A673 (cell line): ENCODE results near the gene NPY4R2.
"Not testable (repeated sequence)": the region's sequence is repeated elsewhere in the genome, so short reads cannot be mapped to it uniquely, and the experiment has no call there.

ENCODE experiments used
- EZH2 ChIP-seq: fragments of 200-600 bp; sonication (generic); IDR thresholded peaks from 2 replicates; pipeline ENCODE4 v1.6.1; 2017; ENCODE audit warnings: borderline replicate concordance, low read depth, mild to moderate bottlenecking, mixed read lengths, antibody characterized with exemption, low read length; ENCODE audit not compliant: poor library complexity, severe bottlenecking
- TF ChIP-seq, protein P1 (sequence below): fragments of 300-800, 200-600 bp; sonication (generic); conservative IDR thresholded peaks from 2 replicates; pipeline ENCODE4 v1.5.1; 2017; ENCODE audit warnings: low read depth, mild to moderate bottlenecking, antibody characterized with exemption, low read length, moderate library complexity, mixed read lengths

DNA sequence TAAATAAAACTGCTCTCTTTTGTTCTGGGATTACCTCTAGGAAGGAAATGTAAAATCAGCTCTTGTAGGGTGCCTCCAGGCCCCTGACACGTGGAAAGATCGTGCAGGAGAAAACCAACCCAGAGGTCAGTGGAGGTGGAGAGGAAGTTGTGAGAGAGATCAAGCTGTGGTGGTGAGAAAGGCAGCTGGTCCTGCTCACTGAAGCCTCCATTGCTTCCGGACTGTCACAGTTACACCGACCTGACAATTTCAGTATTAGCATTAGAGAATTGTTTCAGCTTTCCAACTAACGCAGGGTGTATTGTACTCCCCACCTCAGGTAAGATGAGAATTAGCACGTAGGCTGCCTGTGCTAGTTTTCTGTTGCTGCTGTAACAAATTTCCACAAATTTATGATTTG lies 50.5 kb downstream of the NPY4R2 start:
- TF ChIP-seq, protein P1, sequence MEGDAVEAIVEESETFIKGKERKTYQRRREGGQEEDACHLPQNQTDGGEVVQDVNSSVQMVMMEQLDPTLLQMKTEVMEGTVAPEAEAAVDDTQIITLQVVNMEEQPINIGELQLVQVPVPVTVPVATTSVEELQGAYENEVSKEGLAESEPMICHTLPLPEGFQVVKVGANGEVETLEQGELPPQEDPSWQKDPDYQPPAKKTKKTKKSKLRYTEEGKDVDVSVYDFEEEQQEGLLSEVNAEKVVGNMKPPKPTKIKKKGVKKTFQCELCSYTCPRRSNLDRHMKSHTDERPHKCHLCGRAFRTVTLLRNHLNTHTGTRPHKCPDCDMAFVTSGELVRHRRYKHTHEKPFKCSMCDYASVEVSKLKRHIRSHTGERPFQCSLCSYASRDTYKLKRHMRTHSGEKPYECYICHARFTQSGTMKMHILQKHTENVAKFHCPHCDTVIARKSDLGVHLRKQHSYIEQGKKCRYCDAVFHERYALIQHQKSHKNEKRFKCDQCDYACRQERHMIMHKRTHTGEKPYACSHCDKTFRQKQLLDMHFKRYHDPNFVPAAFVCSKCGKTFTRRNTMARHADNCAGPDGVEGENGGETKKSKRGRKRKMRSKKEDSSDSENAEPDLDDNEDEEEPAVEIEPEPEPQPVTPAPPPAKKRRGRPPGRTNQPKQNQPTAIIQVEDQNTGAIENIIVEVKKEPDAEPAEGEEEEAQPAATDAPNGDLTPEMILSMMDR = not testable (repeated sequence)
- not testable (repeated sequence) for TF ChIP-seq EZH2
